Astrocyte of the cerebellum (primary cell): Measurements from ENCODE around the gene C5orf34.

Source experiments
- DNase-seq: peaks from one replicate; pipeline ENCODE4 v3.0.0-alpha.2; 2011; ENCODE audit warnings: low read depth
- H3K4me3 ChIP-seq: 2 replicates; pipeline ENCODE4 v1.5.1; 2011; ENCODE audit warnings: mild to moderate bottlenecking, low read depth, low read length, moderate library complexity
- in situ Hi-C: cut with HindIII; loops from 2 replicates; pipeline ENCODE4 v1.10.0; 2017; ENCODE audit warnings: low sequenced_read_pairs
- TF ChIP-seq, protein P1 (sequence below): IDR thresholded peaks from 2 replicates; pipeline ENCODE4 v1.5.1; 2012; ENCODE audit warnings: low read length, low read depth, moderate library complexity, mild to moderate bottlenecking; ENCODE audit errors: missing control alignments

C5orf34 gene

DNA sequence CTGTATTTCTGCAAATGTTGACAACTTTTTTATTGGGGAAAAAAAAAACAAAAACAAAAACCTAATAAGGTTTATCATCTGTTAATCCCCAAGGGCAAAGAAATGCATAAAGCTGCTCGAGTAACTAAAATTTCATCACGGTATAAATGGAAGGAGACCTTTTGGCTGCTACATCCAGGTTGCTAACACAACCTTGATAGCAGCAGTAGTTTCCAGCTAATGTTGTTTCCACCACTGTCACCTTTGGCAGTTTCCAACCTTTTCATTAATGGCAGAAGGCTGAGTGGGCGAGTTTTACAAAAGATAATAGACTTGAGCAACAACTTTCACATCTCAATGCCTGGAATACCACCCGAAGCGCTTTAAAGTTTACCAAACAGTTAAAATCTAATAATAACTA lies 33.4 kb upstream of the C5orf34 start:
- no peak overlapping the region for H3K4me3 ChIP-seq
- in situ Hi-C loops, result no loop called here
- TF ChIP-seq, protein P1, sequence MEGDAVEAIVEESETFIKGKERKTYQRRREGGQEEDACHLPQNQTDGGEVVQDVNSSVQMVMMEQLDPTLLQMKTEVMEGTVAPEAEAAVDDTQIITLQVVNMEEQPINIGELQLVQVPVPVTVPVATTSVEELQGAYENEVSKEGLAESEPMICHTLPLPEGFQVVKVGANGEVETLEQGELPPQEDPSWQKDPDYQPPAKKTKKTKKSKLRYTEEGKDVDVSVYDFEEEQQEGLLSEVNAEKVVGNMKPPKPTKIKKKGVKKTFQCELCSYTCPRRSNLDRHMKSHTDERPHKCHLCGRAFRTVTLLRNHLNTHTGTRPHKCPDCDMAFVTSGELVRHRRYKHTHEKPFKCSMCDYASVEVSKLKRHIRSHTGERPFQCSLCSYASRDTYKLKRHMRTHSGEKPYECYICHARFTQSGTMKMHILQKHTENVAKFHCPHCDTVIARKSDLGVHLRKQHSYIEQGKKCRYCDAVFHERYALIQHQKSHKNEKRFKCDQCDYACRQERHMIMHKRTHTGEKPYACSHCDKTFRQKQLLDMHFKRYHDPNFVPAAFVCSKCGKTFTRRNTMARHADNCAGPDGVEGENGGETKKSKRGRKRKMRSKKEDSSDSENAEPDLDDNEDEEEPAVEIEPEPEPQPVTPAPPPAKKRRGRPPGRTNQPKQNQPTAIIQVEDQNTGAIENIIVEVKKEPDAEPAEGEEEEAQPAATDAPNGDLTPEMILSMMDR, result no peak
- no peak for DNase-seq

DNA sequence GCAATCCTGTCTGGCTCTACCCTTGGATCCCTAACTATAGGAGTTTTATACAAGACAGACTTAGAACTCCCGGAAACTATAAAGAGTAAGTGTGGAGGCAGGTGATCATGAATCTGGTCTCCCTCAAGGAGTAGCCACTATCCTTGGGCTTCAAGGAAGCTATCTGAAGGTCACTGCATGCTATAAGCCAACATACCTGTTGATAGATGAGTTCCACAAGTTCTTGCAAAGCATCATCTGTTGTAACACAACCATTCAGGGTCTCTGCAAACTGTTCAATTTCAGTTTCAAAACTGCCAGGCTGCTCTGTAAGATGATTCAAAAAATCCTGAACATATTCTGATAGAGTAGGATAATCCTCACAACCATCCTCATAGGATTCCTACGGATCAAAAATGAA lies 32.6 kb upstream of the C5orf34 start:
- TF ChIP-seq, protein P1, result no peak
- no peak overlapping the region for H3K4me3 ChIP-seq
- DNase-seq, result no peak
- in situ Hi-C loops, result no loop called here

DNA sequence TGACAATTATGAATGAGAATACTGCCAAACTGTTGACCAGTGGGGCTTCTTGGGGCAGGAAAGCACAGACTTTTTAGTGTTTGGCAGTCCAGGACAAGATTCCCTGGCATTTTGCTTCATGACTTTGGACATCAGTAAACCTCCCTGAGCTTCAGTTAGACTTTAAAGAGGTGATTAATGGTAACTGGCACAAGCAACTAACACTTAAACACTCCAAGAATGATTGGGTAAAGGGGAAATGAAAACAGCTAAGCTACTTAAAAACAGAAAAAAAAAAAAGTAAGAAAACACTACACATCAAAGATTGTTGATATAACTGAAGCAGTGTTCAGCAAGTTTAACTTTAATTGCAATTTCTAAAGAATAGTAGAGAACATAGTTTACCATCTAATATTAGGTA lies 28.5 kb upstream of the C5orf34 start:
- in situ Hi-C loops, result no loop called here
- H3K4me3 ChIP-seq, result no peak overlapping the region
- DNase-seq, result no peak
- TF ChIP-seq, protein P1, result no peak

DNA sequence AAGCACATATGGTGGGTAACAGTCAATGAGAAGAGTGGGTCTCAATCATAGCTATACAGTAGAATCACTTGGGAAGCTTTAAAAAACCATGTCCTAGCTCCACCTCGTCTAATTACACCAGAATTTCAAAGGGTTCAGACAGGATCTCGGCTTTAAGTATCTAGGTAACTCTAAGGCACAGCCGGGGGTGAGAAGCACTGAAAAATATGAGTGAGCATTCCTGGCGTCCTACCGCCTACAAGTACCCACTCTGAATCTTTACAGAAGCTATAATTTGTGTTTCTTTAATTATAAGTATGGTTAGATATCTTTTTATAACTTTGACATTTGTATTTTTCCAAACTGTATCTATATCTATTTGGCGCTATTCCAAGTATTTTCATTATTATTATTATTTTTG lies 25.8 kb upstream of the C5orf34 start:
- TF ChIP-seq, protein P1, result no peak
- H3K4me3 ChIP-seq, result no peak overlapping the region
- in situ Hi-C loops, result no loop called here
- no peak for DNase-seq

DNA sequence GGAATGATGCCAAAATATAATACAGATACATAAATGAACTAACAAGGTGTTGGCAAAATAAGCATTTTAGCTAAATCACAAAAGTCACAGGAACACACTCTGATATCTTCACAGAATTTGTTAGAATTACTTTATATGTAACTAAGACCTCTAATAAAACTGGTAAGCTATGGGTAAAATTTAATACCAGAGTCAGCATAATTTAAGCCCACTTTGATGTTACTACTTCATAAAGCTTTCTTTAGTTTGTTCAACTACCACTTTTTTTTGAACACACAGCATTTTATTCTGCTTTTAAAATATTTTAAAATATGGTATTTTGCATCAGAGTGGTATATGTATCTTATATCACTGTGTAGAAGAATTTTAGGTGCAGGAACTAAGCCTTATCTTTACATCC lies 22.0 kb upstream of the C5orf34 start:
- TF ChIP-seq, protein P1, result no peak
- DNase-seq, result no peak
- in situ Hi-C loops, result loop anchor here (5.0 kb wide), 1 partner anchor 50 kb away; no protein-coding TSS in a partner anchor
- H3K4me3 ChIP-seq, result no peak overlapping the region

DNA sequence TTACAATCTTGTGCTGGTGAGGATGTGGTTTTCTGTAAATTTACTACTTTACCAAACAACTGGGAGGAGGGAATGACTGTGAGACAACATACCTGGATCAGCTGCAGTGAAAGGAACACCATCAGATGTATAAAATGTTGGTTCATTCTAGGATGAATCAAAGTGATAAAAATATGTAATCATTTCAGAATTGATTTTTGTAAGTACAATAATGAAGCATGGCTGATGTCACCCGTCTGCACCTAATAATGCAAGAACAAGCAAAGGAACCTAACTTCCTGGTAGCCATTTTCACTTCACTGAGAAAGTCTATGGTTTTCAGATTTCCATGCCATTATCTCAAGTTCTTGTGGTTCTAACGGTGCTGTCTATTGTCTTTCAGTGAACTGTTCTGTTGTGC lies 18.7 kb upstream of the C5orf34 start:
- DNase-seq, result no peak
- H3K4me3 ChIP-seq, result no peak overlapping the region
- in situ Hi-C loops, result no loop called here
- TF ChIP-seq, protein P1, result no peak

DNA sequence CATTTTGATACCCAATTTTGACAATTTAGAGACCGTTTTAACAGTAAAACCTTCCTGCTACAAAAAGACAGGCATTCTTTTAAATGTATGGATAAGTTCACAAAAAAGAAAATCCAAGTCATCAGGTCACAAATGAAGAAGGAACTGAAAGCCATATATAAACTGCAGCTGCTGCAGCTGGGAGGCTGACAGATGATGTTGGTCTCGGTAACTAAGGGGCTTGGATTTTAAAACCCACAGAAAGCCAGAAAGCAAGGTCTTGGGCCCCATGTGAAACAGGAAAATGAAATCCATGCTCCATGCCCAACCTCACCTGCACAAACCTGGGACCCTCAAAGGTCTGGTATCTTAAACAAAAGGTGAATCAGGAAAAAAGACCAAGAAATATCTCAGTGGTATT lies 15.7 kb upstream of the C5orf34 start:
- TF ChIP-seq, protein P1, result no peak
- no peak for DNase-seq
- H3K4me3 ChIP-seq, result no peak overlapping the region
- in situ Hi-C loops, result no loop called here
